OCI-LY3 (cell line): ENCODE measurements around the gene TMEM106A.
"Not testable (repeated sequence)": the region's sequence is repeated elsewhere in the genome, so short reads cannot be mapped to it uniquely, and the experiment has no call there.

Experiments
- CTCF ChIP-seq: fragments of 200-600, 300-600 bp; sonication (generic); IDR thresholded peaks from 2 replicates; pipeline ENCODE4 v1.5.1; 2014; ENCODE audit warnings: antibody characterized with exemption, low read length, low read depth
- EZH2phosphoT487 ChIP-seq: fragments of 200-600 bp; shearing (Covaris generic); IDR thresholded peaks from 2 replicates; pipeline ENCODE4 v1.6.1; 2018; ENCODE audit warnings: antibody characterized with exemption, mixed run types, low read depth

DNA sequence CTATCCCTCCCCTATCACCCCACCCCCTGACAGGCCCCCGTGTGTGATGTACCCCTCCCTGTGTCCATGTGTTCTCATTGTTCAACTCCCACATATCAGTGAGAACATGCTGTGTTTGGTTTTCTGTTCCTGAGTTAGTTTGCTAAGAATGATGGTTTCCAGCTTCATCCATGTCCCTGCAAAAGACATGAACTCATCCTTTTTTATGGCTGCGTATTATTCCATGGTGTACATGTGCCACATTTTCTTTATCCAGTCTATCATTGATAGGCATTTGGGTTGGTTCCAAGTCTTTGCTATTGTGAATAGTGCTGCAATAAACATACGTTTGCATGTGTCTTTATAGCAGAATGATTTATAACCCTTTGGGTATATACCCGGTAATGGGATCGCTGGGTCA is 25.0 kb upstream of the TMEM106A start:
- TF ChIP-seq CTCF, EZH2phosphoT487: not testable (repeated sequence)
